HEK293 (cell line): ENCODE measurements around the gene FLVCR1.
A peak's percentile ranks its signal among the peaks of the same experiment; 100 is the strongest.

ENCODE experiments used
- CTCF ChIA-PET: fragments of 350-600 bp; formaldehyde crosslinking; extraction: SDS; loops from one replicate; lab custom pipeline; 2021; ENCODE audit warnings: antibody characterized with exemption; lab: Yijun Ruan, JAX
- POLR2A ChIA-PET: fragments of 300-600 bp; formaldehyde crosslinking; extraction: SDS; loops from one replicate; lab custom pipeline; 2020; ENCODE audit warnings: antibody characterized with exemption, inconsistent platforms; lab: Yijun Ruan, JAX
- H3K27ac ChIP-seq: fragments of 200-500 bp; sonication (Bioruptor generic); 2 replicates; pipeline ENCODE4 v1.5.1; 2014; ENCODE audit warnings: low read depth, low read length, control low read depth, inconsistent platforms; ENCODE audit errors: extremely low read depth
- H3K36me3 ChIP-seq, 2 experiments: fragments of 200-500 bp in 1 of 2; sonication (Bioruptor generic) in 1 of 2; 1 replicate in 1 of 2; 2 replicates in 1 of 2; pipeline ENCODE4 v1.5.1; 2014 to 2017; ENCODE audit warnings: inconsistent platforms in 2 of 2, low read length in 2 of 2; ENCODE audit not compliant: control insufficient read depth in 2 of 2, insufficient read depth in 1 of 2
- H3K4me1 ChIP-seq: fragments of 200-500 bp; sonication (Bioruptor generic); 2 replicates; pipeline ENCODE4 v1.5.1; 2014; ENCODE audit warnings: mild to moderate bottlenecking, low read length, inconsistent platforms; ENCODE audit not compliant: control insufficient read depth, insufficient read depth
- H3K4me3 ChIP-seq: 2 replicates; pipeline ENCODE4 v1.5.1; 2011; ENCODE audit warnings: low read depth, mild to moderate bottlenecking, control low read depth, low read length, moderate library complexity
- H3K9me3 ChIP-seq: fragments of 200-500 bp; sonication (Bioruptor generic); 2 replicates; pipeline ENCODE4 v1.5.1; 2014; ENCODE audit warnings: low read depth, low read length, inconsistent platforms; ENCODE audit not compliant: control insufficient read depth, insufficient read depth
- BCL11B ChIP-seq: fragments of 450-650 bp; formaldehyde crosslinking; IDR thresholded peaks from 2 replicates; pipeline ENCODE4 v1.5.1; 2016; ENCODE audit warnings: low read depth, missing biosample characterization, missing genetic modification characterization
- FEZF1 ChIP-seq: fragments of 450-650 bp; formaldehyde crosslinking; IDR thresholded peaks from 2 replicates; pipeline ENCODE4 v1.5.1; 2016; ENCODE audit warnings: missing biosample characterization, missing genetic modification characterization
- INSM2 ChIP-seq: fragments of 450-650 bp; formaldehyde crosslinking; IDR thresholded peaks from 2 replicates; pipeline ENCODE4 v1.5.1; 2016; ENCODE audit warnings: missing biosample characterization, missing genetic modification characterization
- KLF7 ChIP-seq: fragments of 450-650 bp; formaldehyde crosslinking; IDR thresholded peaks from 2 replicates; pipeline ENCODE4 v1.5.1; 2016; ENCODE audit warnings: missing biosample characterization, missing genetic modification characterization, borderline replicate concordance
- MZF1 ChIP-seq: fragments of 450-650 bp; formaldehyde crosslinking; IDR thresholded peaks from 2 replicates; pipeline ENCODE4 v1.5.1; 2017; ENCODE audit warnings: missing biosample characterization, missing genetic modification characterization, borderline replicate concordance
- REPIN1 ChIP-seq: fragments of 450-650 bp; formaldehyde crosslinking; IDR thresholded peaks from 2 replicates; pipeline ENCODE4 v1.5.1; 2017; ENCODE audit warnings: missing biosample characterization, missing genetic modification characterization, low read depth
- SALL2 ChIP-seq: fragments of 450-650 bp; formaldehyde crosslinking; IDR thresholded peaks from 2 replicates; pipeline ENCODE4 v1.5.0; 2017; ENCODE audit warnings: missing biosample characterization, mild to moderate bottlenecking, missing genetic modification characterization, borderline replicate concordance
- SCRT2 ChIP-seq: fragments of 450-650 bp; formaldehyde crosslinking; IDR thresholded peaks from 2 replicates; pipeline ENCODE4 v1.5.1; 2016; ENCODE audit warnings: missing biosample characterization, missing genetic modification characterization
- SETDB1 ChIP-seq: IDR thresholded peaks from one replicate; pipeline ENCODE4 v1.6.1; 2017; ENCODE audit warnings: mild to moderate bottlenecking, low read length, moderate library complexity, mixed read lengths; ENCODE audit not compliant: insufficient read length
- ZFP37 ChIP-seq: fragments of 450-650 bp; formaldehyde crosslinking; IDR thresholded peaks from 2 replicates; pipeline ENCODE4 v1.5.1; 2016; ENCODE audit warnings: missing biosample characterization, missing genetic modification characterization
- ZNF114 ChIP-seq: fragments of 450-650 bp; formaldehyde crosslinking; IDR thresholded peaks from 2 replicates; pipeline ENCODE4 v1.5.0; 2017; ENCODE audit warnings: missing biosample characterization, missing genetic modification characterization
- ZNF169 ChIP-seq: fragments of 450-650 bp; formaldehyde crosslinking; IDR thresholded peaks from 2 replicates; pipeline ENCODE4 v1.5.1; 2016; ENCODE audit warnings: missing biosample characterization, missing genetic modification characterization
- ZNF248 ChIP-seq: fragments of 450-650 bp; formaldehyde crosslinking; IDR thresholded peaks from 2 replicates; pipeline ENCODE4 v1.5.1; 2017; ENCODE audit warnings: missing biosample characterization, missing genetic modification characterization
- ZNF366 ChIP-seq: fragments of 450-650 bp; formaldehyde crosslinking; conservative IDR thresholded peaks from 2 replicates; pipeline ENCODE4 v1.5.1; 2016; ENCODE audit warnings: missing biosample characterization, missing genetic modification characterization
- ZNF473 ChIP-seq: fragments of 450-650 bp; formaldehyde crosslinking; IDR thresholded peaks from 2 replicates; pipeline ENCODE4 v1.5.1; 2017; ENCODE audit warnings: missing biosample characterization, missing genetic modification characterization
- ZNF48 ChIP-seq: fragments of 450-650 bp; formaldehyde crosslinking; IDR thresholded peaks from 2 replicates; pipeline ENCODE4 v1.5.1; 2016; ENCODE audit warnings: missing biosample characterization, missing genetic modification characterization
- ZNF560 ChIP-seq: fragments of 450-650 bp; formaldehyde crosslinking; IDR thresholded peaks from 2 replicates; pipeline ENCODE4 v1.5.1; 2017; ENCODE audit warnings: missing biosample characterization, missing genetic modification characterization, borderline replicate concordance
- ZNF621 ChIP-seq: fragments of 450-650 bp; formaldehyde crosslinking; IDR thresholded peaks from 2 replicates; pipeline ENCODE4 v1.5.1; 2017; ENCODE audit warnings: missing biosample characterization, missing genetic modification characterization
- ZNF623 ChIP-seq: fragments of 450-650 bp; formaldehyde crosslinking; IDR thresholded peaks from 2 replicates; pipeline ENCODE4 v1.5.1; 2016; ENCODE audit warnings: missing biosample characterization, missing genetic modification characterization
- ZNF629 ChIP-seq: fragments of 450-650 bp; formaldehyde crosslinking; IDR thresholded peaks from 2 replicates; pipeline ENCODE4 v1.5.1; 2017; ENCODE audit warnings: missing biosample characterization, missing genetic modification characterization
- ZNF707 ChIP-seq: fragments of 450-650 bp; formaldehyde crosslinking; IDR thresholded peaks from 2 replicates; pipeline ENCODE4 v1.5.1; 2016; ENCODE audit warnings: missing biosample characterization, missing genetic modification characterization
- ZNF747 ChIP-seq: fragments of 450-650 bp; formaldehyde crosslinking; IDR thresholded peaks from 2 replicates; pipeline ENCODE4 v1.5.1; 2016; ENCODE audit warnings: missing biosample characterization, missing genetic modification characterization
- TF ChIP-seq, protein P1 (sequence below): fragments of 450-650 bp; formaldehyde crosslinking; IDR thresholded peaks from 2 replicates; pipeline ENCODE4 v1.5.1; 2016; ENCODE audit warnings: missing biosample characterization, missing genetic modification characterization

Gene FLVCR1

DNA sequence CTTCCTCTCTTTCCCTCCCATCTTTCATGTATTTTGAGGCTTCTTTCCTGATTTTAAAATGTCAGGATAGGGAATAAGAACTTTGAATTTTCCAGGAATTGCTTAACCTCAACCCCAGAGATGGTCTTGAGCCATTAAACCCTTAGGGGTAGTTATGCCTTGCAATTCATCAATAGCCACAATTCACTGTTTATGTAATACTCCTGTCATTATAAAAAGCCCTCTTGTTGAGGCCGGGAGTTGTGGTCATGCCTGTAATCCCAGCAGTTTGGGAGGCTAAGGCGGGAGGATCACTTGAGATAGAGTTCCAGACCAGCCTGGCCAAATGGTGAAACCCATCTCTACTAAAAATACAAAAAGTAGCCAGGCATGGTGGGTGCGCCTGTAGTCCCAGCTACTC is 35.1 kb upstream of the FLVCR1 start:
- Histone ChIP-seq H3K4me1 (no peaks in the 10 kb centered on the region), H3K4me3 (no peak overlapping the region), H3K27ac (no peak overlapping the region), H3K36me3 (no peaks in the 10 kb centered on the region), H3K9me3 (no peaks in the 10 kb centered on the region)
- TF ChIP-seq ZNF169 (tag by site-specific recombination) (no peak), ZNF248 (no peak), KLF7 (tag by site-specific recombination) (no peak), ZNF623 (tag by site-specific recombination) (no peak), ZNF707 (tag by site-specific recombination) (no peak), MZF1 (tag by site-specific recombination) (no peak), ZNF473 (no peak), BCL11B (tag by site-specific recombination) (no peak), FEZF1 (tag by site-specific recombination) (no peak), SCRT2 (tag by site-specific recombination) (no peak), ZNF621 (tag by site-specific recombination) (no peak)
- CTCF ChIA-PET, result interaction anchor here (0.7 kb wide), 1 partner anchor 13 kb away, joined by 3 read pairs; no protein-coding TSS in a partner anchor
- POLR2A ChIA-PET, result no interaction called here

GRCh38 chr1:212824201-212824600 is 33.9 kb upstream of the FLVCR1 start:
- TF ChIP-seq INSM2 (tag by site-specific recombination), result no peak
- no peak for TF ChIP-seq REPIN1 (tag by site-specific recombination)
- TF ChIP-seq ZNF747 (tag by site-specific recombination), result no peak
- TF ChIP-seq ZNF560, result no peak
- ChIA-PET CTCF (interaction anchor here (1.1 kb wide), 1 partner anchor 171 kb away, joined by 3 read pairs; no protein-coding TSS in a partner anchor), POLR2A (no interaction called here)
- Histone ChIP-seq H3K36me3 (no peaks in the 10 kb centered on the region), H3K27ac (no peak overlapping the region), H3K4me1 (no peaks in the 10 kb centered on the region), H3K9me3 (no peaks in the 10 kb centered on the region), H3K4me3 (no peak overlapping the region)

GRCh38 chr1:212825798-212826452 is 32.1 kb upstream of the FLVCR1 start:
- TF ChIP-seq ZNF366 (tag by site-specific recombination) (no peak), SETDB1 (peak; percentile 97)
- TF ChIP-seq, all 188 proteins: peak for 1
- Histone ChIP-seq H3K36me3 (no peaks in the 10 kb centered on the region), H3K4me3 (no peak overlapping the region), H3K4me1 (no peaks in the 10 kb centered on the region), H3K27ac (no peak overlapping the region), H3K9me3 (no peaks in the 10 kb centered on the region)
- ChIA-PET POLR2A (no interaction called here), CTCF (interaction anchor here (0.6 kb wide), 1 partner anchor 74 kb away, joined by 4 read pairs; no protein-coding TSS in a partner anchor)

GRCh38 chr1:212827171-212827776 is 30.8 kb upstream of the FLVCR1 start:
- CTCF ChIA-PET, result no interaction called here
- no peak overlapping the region for H3K27ac ChIP-seq
- no peak for TF ChIP-seq ZNF629 (tag by site-specific recombination)
- TF ChIP-seq ZNF114, result no peak
- TF ChIP-seq ZNF48 (tag by site-specific recombination), result no peak
- TF ChIP-seq, protein P1, sequence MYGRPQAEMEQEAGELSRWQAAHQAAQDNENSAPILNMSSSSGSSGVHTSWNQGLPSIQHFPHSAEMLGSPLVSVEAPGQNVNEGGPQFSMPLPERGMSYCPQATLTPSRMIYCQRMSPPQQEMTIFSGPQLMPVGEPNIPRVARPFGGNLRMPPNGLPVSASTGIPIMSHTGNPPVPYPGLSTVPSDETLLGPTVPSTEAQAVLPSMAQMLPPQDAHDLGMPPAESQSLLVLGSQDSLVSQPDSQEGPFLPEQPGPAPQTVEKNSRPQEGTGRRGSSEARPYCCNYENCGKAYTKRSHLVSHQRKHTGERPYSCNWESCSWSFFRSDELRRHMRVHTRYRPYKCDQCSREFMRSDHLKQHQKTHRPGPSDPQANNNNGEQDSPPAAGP, result no peak
- no peak for TF ChIP-seq ZFP37 (tag by site-specific recombination)
- TF ChIP-seq SALL2 (tag by site-specific recombination), result no peak
- TF ChIP-seq, all 188 proteins: peak for 0
- no peaks in the 10 kb centered on the region for H3K36me3 ChIP-seq
- H3K4me3 ChIP-seq, result no peak overlapping the region
- H3K9me3 ChIP-seq, result no peaks in the 10 kb centered on the region
- POLR2A ChIA-PET, result interaction anchor here (1.2 kb wide), 1 partner anchor 31 kb away, joined by 3 read pairs; the partner anchor contains the start of gene FLVCR1
- no peaks in the 10 kb centered on the region for H3K4me1 ChIP-seq
